Hindlimb muscle (tissue), 1 donor: ENCODE measurements around the gene FRAS1. TPM values are rescaled to one million over a fixed set of nuclear protein-coding genes. Genes with fewer than 3 reads are reported as not detected.
A peak's percentile ranks its signal among the peaks of the same experiment; 100 is the strongest.

Experiments used
- DNase-seq: peaks from one replicate; pipeline ENCODE4 v3.0.0-alpha.2; 2013
- polyA plus RNA-seq: library from polyadenylated mRNA; unstranded; fragments of 120-200 nt; gene quantifications from one replicate; pipeline ENCODE4 v1.2.1, GENCODE V29; 2013; ENCODE audit not compliant: insufficient read length

FRAS1 gene
- polyA plus RNA-seq, 1 donor, result 4.6 TPM

DNA sequence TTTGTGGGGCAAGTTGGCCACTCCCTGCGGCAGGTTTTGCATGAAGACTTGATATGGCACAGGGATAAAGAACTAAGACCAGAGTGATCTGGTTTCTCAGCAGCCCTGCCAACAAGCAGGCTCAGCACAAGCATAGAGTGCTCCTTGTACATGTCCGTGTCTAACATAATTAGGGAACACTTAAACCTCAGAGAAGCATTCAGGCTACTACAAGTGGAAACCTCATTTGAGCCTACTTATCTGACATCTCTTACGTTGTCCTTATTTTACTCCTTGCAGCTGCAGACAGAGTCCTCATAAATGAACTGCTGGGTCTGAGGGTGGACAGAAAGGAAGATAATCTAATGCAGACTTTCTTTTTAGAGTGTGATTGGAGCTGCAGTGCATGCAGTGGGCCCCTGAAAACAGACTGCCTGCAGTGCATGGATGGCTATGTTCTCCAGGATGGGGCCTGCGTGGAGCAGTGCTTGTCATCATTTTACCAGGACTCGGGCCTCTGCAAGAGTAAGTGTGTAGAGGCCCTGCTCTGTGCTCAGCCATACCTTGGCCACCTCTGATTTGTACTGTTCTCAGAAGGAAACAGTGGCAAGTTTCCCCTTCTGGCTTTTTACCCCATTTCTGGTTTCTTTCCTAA, 315.3 kb downstream of the FRAS1 start:
- no peak for DNase-seq

GRCh38 chr4:78377555-78377954, 320.4 kb downstream of the FRAS1 start:
- no peak for DNase-seq

DNA sequence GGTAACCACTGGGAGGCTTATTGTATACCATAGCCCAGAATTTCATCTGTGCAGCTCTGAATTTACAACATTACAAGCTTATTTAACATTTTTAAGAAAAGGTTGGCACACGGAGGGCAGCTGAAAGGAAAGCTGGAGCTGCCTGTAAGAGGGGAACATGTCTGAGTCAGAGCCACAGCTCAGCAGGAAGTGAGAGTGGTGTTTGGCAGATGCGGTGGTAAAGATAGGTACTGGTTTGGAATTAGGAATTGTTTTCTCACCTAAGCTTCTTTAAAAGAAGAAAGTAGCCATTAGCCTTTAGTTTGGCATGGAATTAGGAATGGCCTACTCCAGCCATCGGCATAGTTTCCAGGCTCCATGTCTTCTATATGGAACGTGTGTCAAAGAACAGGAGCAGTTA, 321.9 kb downstream of the FRAS1 start:
- no peak for DNase-seq

DNA sequence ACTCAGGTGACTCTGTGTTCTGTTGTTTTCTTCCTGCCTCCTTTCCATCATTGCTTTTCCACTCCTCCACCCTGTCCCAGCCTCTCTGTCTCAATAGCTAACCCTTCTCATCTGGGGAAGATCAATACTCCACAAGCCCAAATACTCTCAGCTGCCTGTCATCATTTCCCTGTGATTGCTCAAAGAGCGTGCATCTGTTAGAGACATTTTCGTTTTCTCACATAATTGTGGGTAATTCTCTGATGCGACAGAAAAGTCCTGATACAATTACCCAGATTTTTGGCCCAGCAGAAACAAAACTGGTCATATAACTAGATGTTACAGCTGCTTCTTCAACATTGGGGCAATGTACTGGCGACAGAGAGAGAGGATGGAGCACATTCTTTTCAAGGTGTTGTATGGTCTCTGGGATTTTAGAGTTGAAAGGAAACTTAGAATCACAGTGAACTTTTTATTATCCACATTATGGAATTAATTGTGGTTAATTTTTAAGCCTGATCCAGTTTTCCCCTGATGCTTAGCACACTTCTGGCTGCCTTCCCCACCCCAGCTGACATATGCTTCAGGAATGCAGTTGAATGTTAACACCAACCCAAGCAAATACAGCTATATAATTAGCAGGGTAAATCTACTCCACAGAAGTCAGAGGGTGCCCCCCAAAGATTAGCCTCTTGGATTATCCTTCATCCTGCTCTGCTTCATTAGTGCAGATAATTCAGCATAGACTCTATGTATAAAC, 323.0 kb downstream of the FRAS1 start:
- no peak for DNase-seq

- no peak for DNase-seq
These were observed 329.6 kb downstream of the FRAS1 start for GRCh38 chr4:78386679-78387078.

DNA sequence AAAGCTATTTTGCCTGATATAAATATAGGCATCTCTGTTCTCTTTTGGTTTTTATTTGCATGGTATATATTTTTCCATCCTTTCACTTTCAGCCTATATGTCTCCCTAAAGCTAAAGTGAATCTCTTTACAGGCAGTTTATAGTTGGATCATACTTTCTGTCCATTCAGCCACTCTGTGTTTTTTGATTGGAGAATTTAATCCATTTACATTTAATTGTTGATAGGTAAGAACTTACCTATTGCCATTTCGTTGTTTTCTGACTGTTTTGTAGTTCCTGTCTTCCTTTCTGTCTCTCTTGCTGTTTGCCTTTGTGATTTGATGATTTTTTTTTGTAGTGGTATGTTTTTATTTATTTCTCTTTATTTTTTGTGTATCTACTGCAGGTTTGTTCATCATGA, 338.5 kb downstream of the FRAS1 start:
- DNase-seq, result no peak

- no peak for DNase-seq
These were observed 339.6 kb downstream of the FRAS1 start for GRCh38 chr4:78396613-78397291.

DNA sequence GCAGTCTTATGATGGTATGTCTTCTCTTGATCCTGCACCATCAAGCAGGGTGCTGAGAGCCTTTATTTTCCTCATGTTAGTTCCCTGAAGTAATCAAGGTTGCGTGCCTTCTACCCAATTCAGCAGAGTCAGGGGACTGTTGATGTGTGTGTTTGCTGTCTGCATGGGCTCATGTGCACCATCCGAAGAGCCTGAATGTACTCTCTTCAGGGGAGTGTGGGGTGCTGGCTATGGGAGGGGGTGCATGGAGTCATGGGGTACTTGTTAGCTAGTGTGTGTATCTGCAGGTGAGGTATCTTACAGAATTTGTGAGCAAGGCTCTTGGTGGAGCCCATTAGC, 340.1 kb downstream of the FRAS1 start:
- DNase-seq, result no peak

- DNase-seq, result no peak
These were observed 352.6 kb downstream of the FRAS1 start for GRCh38 chr4:78409612-78410202.

GRCh38 chr4:78410225-78410624, 353.1 kb downstream of the FRAS1 start:
- DNase-seq, result no peak

DNA sequence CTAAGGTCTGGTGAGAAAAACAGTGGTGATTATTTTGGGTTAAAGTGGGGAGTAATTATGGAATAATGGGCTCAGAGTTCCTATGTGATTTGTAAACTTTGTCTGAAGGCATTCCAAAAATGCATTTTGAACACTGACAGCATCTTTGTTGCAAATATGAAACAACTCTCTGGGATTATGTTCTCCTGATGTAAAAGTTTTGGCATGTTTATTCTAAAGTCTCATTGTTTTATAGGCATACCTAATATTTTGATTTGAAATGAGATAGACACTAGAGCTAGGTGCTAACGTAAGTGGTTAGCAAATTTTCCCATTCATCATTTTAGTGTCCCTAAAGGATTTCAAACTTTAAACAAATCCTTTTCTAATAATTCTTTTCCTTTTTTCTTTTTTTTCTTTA, 353.6 kb downstream of the FRAS1 start:
- DNase-seq, result no peak

DNA sequence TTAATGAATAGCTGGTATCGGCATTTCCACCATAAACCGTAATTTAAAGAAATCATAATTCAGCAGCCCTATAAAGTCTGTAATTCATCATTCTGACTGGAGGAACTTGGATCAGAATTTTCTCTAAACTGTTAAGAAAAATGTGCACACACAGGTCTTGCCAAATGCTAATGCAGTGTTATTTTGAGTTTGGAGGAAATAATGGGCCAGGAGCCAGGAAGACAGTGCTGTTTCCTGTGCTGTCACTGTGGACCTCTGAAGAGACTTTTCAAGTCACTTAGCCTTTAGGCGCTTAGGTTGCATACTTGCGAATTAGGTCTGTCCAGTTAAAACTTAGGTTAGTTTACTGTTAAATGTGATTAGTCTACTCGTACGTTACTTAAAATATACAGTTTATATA, 357.0 kb downstream of the FRAS1 start:
- DNase-seq, result peak; percentile 42

- no peak for DNase-seq
These were observed 360.5 kb downstream of the FRAS1 start for GRCh38 chr4:78417603-78418002.

GRCh38 chr4:78418406-78418805, 361.3 kb downstream of the FRAS1 start:
- DNase-seq, result no peak

DNA sequence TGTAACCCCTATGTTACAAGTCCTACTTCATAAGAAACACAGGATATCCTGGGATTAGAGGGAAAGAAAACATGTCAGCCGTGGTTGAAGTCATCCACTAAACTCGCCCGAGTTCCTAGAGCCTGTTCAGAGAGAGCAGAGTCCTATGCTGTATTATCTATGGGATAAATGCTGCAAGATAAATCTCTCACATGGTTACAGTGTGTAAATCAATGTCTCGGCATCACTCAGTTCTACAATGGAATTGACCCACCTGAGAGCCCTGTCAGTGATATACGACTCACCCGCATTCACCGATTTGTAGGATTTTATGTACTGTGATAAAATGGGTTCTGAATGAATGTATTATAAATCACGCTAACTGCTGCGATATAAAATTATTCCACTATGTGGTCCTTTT, 366.7 kb downstream of the FRAS1 start:
- no peak for DNase-seq

DNA sequence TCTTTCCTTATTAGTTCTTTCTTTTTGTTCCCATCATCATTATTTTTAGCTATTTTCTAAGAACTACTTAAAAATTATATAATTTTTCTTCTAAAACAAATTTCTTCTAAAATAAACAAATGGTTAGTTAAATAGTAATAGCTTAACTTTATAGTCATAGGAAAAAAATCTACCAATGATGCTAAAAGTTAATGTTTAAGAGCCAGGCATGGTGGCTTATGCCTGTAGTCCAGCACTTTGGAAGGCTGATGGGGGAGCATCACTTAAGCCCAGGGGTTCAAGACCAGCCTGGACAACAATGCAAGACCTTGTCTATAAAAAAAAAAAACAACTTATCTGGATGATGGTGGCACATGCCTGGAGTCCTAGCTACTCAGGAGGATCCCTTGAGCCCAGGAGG, 367.3 kb downstream of the FRAS1 start:
- DNase-seq, result no peak

DNA sequence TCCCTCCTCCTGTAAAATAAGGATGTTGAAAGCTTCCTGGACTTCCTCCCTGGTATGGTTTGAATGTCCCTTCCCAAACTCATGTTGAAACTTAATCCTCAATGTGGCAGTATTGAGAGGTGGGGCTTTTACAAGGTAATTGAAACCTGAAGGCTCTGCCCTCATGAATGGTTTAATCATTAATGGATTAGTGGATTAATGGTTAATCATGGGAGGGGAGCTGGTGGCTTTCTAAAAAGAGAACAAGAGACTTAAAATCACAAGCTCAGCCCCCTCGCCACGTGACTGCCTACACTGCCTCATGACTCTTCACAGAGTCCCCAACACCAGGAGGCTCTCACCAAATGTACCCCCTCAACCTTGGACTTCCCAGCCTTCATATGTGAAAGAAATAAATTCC, 369.8 kb downstream of the FRAS1 start:
- no peak for DNase-seq

DNA sequence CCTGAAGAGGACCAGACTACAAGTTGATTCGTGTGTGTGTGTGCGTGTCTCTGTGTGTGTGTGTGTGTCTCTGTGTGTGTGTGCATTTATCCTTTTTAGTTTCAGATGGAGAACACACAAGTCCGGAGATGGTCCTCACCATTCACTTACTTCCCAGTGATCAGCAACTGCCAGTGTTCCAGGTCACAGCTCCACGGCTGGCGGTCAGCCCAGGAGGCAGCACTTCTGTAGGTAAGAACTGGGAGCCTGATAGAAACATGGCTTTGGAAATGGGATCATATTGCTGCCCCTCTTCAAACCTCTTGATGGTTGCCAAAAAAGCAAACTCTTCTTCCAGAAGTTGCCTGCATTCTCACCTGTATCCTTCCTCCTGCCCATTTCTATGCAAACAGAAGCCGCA, 371.9 kb downstream of the FRAS1 start:
- no peak for DNase-seq

- DNase-seq, result no peak
These were observed 375.8 kb downstream of the FRAS1 start for GRCh38 chr4:78432896-78433295.

GRCh38 chr4:78437608-78438088, 380.5 kb downstream of the FRAS1 start:
- no peak for DNase-seq

DNA sequence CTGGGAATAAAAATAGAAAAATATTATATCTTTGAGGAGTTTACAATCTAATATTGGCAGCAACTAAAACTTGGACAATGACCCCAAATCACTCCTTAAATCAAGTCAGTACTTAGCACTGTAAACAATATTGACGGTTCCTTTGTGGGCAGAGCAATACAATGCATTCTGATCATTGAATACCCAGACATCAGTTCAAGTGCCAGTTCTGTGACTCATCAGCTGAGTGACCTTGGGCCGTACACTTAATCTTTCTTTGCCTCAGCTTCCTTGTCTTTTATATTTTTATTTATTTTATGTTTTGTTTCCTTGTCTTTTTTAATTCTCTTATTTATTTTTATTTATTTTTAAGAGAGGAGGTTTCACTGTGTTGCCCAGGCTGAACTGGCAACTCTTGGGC, 382.2 kb downstream of the FRAS1 start:
- no peak for DNase-seq

DNA sequence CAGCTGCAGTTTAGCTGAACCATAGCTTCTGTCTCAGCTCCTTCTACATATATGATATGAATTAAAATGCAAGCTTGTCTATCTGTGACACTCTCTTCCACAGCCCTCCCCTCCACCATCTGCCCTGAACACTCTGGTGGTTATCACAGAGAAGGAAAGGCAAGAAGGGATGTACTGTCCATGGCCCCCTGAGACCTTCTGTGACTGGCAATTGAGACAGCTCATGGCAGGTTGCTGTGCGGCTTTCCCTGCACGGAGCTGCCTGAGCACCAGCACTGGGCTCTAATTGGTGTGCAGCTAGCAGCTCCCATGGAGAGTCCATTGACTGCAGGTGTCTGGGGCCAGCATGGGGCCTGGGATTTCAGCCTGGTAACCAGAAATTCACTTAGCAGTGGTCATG, 384.6 kb downstream of the FRAS1 start:
- no peak for DNase-seq

GRCh38 chr4:78446619-78447018, 389.5 kb downstream of the FRAS1 start:
- no peak for DNase-seq

- no peak for DNase-seq
These were observed 394.3 kb downstream of the FRAS1 start for GRCh38 chr4:78451407-78451806.
